NCI-H2196 treated with DMSO at 0.1 percent for 48 hours (cell line): ENCODE results near the gene FLNC.

Experiments
- DNase-seq: peaks from one replicate; lab custom pipeline; 2025; ENCODE audit not compliant: unreplicated experiment; lab: John Stamatoyannopoulos, UW

The FLNC gene

DNA sequence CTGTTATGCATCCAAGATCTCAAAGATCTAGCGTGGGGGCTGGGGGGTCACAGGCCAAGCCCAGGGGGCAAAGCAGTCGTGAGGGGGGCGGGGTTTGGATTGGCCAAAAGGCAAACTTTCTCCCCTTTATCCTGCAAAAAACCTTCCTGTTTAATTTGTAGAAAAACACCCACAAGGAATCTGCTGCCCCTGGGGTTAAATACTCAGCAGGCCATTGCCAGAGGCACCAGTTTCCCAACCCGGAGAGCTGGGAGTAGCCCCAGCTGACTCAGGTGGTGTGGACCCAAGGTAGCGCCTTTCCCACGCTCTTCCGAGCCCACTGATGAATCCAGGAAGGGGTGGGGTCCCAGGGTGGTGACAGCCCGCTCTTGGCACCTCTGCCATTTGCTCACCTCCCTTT, 58.9 kb downstream of the FLNC start:
- DNase-seq = no peak

DNA sequence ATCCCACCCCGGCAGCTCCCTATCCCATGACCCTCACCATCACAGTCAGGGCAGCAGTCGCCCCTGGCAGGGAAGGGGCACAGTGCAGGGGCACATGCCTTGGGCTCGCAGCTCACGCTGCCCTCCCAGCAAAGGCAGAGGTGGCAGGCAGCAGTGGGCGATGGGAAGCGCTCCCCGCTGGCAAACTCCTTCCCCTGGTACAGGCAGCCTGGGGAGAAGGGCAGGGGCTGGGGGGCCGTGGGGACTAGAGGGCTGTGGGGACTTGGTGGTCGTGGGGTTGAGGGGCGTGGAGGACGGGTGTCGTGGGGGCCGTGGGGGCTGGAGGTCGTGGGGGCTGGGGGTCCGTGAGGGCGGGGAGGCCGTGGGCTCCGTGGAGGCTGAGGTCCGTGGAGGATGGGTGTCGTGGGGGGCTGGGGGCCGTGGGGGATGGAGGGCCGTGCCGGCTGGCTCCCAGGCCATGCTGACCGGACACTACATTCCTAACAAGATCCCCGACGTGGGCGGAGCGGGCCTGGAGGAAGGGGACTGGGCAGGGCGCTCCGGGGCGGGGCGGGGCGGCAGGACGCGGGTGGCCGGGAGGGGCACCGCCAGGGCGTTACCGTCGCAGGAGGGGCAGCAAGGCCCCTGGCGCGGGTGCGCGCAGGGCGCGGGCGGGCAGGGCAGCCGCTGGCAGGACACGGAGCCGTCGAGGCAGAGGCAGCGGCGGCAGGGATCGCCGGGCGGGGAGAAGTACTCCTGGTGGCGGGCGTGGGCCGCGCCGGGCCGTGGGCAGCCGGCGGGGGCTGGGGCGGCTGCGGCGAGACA, 60.3 kb downstream of the FLNC start:
- DNase-seq = no peak

DNA sequence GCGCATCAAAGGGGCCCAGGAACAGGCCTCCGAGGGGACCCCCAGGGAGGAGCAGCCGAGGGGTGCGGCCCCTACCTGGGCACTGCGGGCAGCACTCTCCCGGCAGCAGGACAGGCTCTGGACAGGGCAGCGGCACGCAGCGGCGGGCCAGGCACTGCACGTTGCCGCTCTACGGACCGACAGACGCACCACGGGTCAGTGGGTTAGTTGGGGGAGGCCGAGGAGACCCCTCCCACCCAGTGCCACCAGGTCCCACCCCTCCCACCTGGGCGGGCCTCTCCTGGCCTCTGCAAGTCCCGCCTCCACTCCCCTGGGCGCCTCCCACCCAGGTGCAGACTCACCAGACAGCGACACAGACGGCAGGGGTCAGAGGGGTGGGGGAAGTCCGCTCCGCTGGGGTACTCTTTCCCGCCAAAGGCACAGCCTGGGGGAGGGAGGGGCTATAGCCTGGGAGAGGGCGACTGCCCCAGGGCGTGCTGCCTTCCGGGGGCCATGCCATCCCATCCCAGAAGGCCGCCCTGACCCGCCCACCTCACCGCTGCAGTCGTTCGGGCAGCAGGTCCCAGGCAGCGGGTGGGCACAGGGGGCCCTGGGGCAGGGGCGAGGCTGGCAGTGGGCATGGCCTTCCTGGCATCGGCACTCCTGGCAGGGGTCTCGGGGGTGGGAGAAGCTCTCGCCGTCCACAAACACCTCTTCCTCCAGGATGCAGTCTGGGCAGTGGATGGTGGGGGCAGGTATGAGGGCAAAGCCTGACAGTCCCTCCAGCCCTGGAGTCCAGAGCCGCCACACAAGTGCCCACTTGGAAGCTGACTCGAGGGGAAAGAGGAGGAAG, 61.1 kb downstream of the FLNC start:
- DNase-seq = no peak

DNA sequence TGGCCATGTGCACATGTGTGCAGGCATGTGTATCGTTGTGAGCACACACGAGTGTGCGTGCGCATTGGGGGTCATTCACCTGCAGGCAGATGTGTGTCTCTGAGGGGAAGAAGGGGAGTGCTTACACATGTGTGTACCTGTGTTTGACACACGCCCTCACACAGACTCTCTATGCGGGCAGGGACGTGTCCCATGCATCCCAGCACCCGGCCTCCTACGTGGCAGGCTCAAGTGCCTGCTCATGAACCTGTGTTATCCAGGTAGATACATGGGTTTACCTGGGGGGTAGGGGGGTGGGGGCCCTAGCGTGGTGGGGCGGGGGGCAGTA, 61.7 kb downstream of the FLNC start:
- DNase-seq = no peak

DNA sequence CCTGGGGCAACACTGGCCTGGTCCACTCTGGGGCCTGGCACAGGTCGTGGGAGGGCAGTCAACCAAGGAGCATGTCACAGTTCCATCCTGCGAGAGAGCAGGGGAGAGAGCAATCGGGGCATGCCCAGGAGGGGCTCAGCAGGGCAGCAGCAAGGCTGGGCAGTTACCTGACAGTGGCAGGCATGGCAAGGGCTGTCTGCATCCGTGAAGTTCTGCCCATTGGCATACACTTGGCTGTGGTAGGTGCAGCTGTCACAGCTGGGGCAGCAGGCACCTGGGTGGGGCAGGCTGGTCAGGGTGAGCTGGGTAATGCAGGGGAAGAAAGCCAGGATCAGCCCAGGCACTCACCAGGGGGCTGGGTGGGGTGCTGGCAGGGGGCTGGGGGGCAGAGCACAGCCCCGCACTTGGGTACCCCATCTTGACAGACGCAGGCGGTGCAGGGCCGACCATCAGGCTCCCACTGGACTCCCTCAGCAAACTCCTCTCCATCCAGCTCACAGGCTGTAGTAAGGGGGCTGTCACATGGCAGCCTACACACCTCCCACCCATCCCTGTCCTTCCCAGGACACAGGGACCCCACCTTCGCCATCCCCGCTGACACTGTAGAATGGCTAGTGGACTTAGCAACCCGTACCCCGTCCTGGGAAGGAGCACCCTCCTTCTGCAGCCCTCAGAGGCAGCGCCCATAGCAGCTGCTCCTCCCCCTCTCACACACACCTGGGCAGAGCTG, 62.5 kb downstream of the FLNC start:
- DNase-seq = no peak

DNA sequence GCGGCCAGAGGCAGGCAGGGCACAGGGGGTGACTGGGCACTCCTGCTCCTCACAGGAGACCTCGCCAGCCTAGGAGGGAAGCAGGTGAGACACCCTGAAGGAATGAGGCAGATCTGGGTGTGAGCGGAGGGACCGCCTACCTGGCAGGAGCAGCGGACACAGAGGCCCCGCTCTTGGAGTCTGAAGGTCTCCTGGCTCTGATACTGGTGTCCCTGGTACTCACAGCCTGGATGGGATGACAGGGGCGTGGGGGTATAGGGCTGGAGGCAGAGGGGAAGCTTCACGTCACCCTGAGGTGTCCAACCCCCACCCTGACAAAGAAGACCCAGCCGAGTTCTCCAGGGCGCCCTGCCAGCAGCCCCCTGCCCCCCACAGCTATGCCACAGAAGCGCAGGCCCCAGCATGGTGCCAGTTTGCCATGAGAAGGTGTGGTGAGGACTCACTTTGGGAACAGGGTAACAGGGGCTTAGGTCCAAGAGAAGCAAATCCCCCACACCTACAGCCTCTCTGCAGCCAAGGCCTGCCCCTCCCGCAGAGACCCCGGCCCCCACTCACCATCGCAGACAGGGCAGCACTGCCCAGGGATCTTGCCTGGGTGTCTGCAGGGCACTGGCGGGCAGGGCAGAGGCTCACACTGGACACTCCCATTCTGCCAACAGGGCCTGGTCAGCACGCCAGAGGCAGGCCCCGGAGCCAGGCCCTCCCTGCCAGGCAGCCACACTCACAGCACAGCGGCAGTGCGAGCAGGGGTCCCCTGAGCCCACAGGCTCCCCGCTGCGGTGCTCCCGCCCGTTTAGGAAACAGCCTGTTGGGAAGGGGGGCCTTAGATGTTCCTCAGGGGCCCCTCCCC, 63.3 kb downstream of the FLNC start:
- DNase-seq = no peak

DNA sequence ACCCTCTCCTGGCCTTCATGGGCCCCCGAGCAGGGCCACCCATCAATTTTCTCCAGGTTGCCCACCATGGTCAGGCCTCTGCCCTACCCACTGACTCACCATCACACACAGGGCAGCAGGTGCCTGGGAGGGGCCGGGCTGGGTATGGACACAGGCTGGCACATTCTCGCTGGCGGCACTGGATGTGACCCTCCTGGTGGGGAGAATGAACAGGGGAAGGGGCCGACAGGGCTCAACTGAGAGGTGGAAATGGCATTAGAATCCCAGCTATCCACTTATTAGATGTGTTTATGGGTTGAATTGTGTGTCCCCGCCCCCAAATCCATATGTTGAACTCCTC, 63.9 kb downstream of the FLNC start:
- no peak for DNase-seq

DNA sequence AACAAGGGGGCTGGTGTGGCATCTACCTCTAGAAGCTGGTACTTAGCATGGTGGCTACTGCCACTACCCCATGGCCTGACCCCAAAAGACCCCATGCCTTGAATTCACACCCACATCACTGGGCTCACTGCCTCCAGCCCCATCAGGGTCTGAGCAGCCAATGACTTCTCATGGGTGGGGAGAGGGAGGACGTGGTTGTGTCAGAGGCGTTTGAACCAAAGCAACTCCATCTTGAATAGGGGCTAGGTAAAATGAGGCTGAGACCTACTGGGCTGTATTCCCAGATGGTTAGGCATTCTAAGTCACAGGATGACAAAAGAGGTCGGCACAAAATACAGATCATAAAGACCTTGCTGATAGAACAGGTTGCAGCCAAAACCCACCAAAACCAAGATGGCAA, 65.1 kb downstream of the FLNC start:
- no peak for DNase-seq

DNA sequence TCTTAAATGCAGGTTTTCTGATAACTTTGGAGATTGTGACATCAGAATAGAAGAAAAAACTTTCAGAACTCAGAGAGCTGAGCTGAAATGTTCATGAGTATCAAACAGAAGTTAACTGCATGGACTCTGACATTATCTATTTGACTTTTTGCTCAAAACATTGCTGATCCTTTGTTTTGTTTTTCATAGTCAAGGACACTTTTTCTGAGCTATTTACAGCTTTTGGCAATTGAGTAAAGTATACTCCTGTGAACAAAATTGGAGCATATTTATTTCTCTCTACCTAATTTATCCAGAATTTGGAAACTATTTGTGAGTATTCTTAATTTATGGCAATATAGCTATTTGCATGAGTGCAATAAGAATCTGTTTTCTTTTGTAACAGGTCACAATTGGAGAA, 69.2 kb downstream of the FLNC start:
- DNase-seq = no peak

DNA sequence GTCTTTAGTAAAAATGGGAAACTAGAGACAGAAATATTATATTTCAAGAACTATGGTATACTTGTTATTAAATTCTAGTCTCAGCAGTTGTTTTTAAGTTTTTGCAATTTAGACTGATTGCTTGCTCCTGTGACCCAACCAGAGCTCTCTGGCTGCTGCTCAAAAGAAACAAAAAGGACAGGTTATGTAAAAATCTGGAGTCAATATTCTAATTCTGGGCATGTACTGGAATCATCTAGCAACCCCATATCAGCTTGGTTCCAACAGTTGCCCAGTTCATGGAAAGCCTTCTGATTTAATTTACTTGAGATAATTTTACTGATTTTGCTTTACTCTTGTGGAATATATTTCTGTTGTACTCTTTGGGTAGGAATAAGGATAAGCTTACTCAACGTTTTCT, 70.0 kb downstream of the FLNC start:
- DNase-seq = no peak

DNA sequence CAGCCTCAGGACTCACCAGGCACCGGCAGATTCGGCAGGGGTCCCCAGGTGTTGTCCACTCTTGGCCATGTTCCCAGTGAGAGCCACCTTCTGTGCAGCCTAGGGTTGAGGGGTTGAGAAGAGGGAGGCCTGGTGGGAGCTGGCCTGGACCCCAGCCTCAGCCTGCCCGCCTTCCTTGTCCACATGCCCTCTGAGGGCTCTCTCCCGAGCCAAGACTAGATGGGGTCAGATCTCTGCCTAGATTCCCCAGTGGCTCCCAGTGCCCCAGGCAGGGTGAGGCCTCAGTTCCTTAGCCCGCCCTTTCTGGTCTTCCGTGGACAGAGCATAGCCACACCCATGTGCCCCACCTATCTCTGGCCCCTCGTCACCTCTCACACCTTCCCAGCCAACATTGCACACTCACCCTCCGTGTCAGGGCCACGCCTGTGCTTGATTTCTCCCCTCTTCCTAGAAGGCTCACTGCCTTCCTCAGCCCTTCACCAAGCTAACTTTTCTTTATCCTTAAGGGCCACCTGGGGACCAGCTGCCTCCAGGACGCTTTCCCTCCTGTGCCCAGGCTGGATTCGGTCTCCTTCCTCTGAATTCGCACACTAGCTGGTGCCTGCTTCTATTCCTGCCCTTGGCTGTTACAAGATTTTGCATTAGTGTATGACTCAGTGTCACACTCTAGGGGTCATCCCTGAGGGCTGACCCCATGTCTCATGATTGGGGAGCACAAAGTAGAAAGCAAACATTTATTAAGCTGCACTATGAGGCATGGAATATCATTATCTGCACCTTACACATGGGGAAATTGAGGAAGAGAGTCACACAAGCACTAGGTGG, 72.8 kb downstream of the FLNC start:
- DNase-seq = no peak

DNA sequence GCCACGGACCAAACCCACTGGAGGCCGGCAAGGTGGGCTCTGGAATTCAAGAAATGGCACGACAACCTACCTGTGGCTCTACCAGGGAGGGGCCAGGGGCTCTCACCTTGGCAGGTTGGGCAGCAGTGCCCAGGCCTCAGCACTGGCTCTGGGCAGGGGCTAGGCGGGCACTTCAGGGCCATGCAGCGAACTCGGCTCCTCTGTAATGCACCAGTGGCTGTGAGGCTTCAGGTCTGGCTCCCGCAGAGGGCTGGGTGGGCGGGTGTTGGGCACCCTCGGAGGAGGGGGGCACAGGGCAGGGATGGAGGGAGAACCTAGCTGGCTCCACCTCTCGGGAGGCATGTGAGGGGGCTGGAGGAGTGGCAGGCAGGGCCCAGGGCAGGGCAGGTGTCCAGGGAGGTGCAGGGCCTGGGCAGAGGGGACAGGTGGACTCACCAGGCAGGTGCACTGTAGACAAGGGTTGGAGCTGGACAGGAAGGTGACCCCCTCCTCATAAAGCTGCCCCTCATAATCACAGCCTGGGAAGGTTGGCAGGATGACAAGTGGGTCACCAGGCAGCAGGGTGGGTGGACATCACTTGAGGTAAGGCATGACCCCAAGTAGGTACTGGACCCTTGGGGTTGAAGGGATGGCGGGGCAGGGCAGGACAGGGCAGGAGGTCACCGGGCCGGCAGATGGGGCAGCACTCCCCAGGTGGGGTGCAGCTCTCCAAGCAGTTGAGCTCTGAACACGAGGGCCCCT, 73.6 kb downstream of the FLNC start:
- DNase-seq = no peak

DNA sequence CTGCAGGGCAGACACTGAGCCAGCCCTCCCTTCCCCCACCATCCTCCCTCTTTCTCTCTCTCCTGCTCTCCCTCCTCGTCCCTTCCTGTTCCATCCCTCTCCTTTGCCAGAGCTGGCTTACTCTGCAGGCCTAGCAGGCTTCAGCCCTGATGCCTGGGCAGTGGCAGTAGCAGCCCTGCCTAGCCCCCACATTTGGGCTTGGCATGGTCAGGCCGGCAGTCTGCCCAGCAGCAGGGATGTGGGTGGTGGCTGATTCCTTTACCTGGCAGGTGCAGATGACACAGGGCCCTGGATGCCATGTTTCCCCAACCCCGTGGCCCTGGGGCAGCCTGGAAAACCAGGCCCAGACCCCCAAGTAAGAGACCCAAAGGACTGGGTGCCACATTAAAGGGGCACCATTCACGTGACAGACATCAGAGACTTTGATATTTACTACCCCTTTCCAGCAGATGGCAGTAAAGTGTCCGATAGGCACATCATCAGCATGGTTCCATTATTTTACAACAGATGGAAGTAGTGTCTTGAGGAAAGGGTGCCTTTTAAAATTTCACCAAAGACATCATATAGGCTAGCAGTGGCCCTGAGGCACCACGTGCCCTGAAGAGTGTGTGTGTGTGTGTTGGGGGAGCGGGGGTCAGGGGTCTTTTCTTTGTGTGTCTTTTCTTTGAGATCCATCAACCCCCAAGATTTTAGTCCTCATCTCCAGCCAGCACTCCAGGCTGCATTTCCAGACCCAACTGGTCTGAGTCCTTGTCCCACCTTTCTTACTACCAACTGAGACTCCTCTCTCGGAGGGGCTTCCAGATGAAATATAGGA, 74.4 kb downstream of the FLNC start:
- DNase-seq = peak; percentile 10

DNA sequence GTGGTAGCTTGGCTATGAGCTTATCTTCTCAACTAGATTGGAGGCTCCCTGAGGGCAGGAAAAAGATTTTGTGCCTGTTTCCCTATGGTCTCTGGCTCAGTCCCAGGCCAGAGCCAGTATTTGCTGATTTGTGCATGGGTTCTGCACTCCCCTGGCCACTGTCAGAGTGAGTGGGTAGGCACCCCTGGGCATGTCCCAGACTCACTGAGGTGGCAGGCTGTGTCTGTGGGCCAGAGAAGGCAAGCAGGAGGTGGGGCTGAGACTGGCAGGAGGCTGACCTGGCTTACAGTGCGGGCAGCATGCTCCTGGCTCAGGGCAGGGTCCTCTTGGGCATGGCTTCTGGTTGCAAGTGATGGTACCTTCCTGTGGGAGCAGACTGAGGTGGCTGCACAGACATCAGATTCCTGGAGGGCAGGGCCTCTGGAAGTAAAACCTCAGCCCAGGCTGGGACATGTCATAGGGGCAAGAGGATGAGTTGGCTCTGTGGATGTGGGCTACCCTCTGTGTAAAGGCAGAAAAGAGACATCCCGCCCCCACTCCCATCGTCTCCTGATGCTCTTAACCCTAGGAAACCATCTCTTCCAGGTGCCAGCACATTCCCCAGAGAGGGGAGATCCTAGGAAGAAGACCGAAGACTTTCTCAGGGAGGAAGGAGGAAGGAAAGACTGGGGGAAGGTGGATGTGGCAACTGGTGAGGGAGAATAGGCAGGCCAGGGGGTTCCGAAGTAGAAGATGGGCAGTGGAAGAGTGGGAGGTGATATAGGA, 76.0 kb downstream of the FLNC start:
- DNase-seq = no peak

DNA sequence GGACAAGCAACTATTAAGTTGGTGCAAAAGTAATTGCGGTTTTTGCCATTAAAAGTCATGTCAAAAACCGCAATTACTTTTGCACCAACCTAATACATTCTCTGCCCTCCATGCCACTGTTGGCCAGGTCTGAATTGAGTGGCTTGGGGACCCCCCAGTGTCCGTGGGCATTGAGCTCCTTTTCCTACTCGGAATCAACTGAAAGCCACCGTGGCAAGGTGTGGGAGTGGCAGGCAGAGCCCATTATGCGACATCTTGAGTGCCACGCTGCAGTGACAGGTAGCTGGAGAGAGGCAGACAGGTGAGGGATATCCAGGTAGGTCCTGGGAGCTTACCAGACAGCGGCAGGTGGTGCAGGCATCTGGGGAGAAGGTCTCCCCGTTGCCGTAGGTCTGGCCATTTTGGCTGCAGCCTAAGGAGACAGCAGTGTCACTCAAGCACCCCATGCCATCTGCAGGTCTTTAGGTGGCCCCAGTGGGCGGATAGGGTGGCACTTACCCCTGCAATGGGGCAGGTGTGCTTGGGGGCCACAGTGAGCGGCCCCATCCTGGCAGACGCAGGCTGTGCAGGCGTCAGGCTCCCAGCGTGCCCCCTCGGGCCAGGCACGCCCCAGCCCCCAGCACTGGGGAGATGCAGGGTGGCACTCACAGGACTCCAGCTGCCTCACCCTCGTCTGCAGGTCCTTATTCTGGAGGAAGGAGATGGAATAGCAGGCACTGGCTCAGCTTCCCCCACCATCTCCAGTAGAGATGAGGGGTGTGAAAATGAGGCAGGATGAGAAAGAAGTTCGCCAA, 76.8 kb downstream of the FLNC start:
- no peak for DNase-seq
